Karpas-422 (cell line): ENCODE results near the gene VCAN. TPM values are rescaled to one million over a fixed set of nuclear protein-coding genes. Genes with fewer than 3 reads are reported as not detected.

Source experiments
- DNase-seq: peaks from one replicate; pipeline ENCODE4 v3.0.0-alpha.2; 2015
- H2AFZ ChIP-seq: fragments of 200-600 bp; sonication (generic); 2 replicates; pipeline ENCODE4 v1.6.1; 2014; ENCODE audit warnings: antibody characterized with exemption, low read length, mixed read lengths
- H3K27ac ChIP-seq: fragments of 200-600 bp; sonication (generic); 2 replicates; pipeline ENCODE4 v1.5.1; 2014; ENCODE audit warnings: mild to moderate bottlenecking, low read length, moderate library complexity
- H3K27me3 ChIP-seq: fragments of 200-600 bp; sonication (generic); 2 replicates; pipeline ENCODE4 v1.6.1; 2014; ENCODE audit warnings: low read length, mixed read lengths
- H3K36me3 ChIP-seq: fragments of 200-600 bp; sonication (generic); 2 replicates; pipeline ENCODE4 v1.6.1; 2014; ENCODE audit warnings: low read length, mixed read lengths; ENCODE audit not compliant: insufficient read depth
- H3K4me1 ChIP-seq: fragments of 200-600 bp; sonication (generic); 2 replicates; pipeline ENCODE4 v1.6.1; 2014; ENCODE audit warnings: mild to moderate bottlenecking, low read length, mixed read lengths
- H3K4me2 ChIP-seq: fragments of 200-600 bp; sonication (generic); 2 replicates; pipeline ENCODE4 v1.6.1; 2014; ENCODE audit warnings: low read length, low read depth, mild to moderate bottlenecking; ENCODE audit not compliant: poor library complexity, severe bottlenecking
- H3K4me3 ChIP-seq: fragments of 200-600 bp; sonication (generic); 2 replicates; pipeline ENCODE4 v1.5.1; 2014; ENCODE audit warnings: mild to moderate bottlenecking, antibody characterized with exemption, low read length, mixed read lengths
- H3K79me2 ChIP-seq: fragments of 200-600 bp; sonication (generic); 2 replicates; pipeline ENCODE4 v1.6.1; 2014; ENCODE audit warnings: mild to moderate bottlenecking, low read length, mixed read lengths
- H3K9ac ChIP-seq: fragments of 200-600 bp; sonication (generic); 2 replicates; pipeline ENCODE4 v1.6.0; 2014; ENCODE audit warnings: low read length
- H3K9me2 ChIP-seq: fragments of 200-600 bp; sonication (generic), shearing (Covaris generic); replicated peaks from 2 replicates; pipeline ENCODE4 v1.6.0; 2014; ENCODE audit warnings: mild to moderate bottlenecking, low read length, moderate library complexity; ENCODE audit not compliant: insufficient read depth
- H3K9me3 ChIP-seq: fragments of 300-700, 200-600 bp; sonication (generic); 2 replicates; pipeline ENCODE4 v1.6.1; 2014; ENCODE audit warnings: low read length, mixed read lengths
- H4K20me1 ChIP-seq: fragments of 200-600 bp; sonication (generic); 2 replicates; pipeline ENCODE4 v1.6.1; 2014; ENCODE audit warnings: mild to moderate bottlenecking, antibody characterized with exemption, low read length, low read depth; ENCODE audit not compliant: insufficient read depth
- total RNA-seq: library from RNA; depleted of rRNA; stranded (reverse); fragments of >200 nt; shearing (Covaris generic); gene quantifications from 2 replicates; pipeline ENCODE4 v1.2.3, GENCODE V29; 2014; ENCODE audit warnings: low replicate concordance

The VCAN gene
- total RNA-seq, 1 experiment from 2014 or later: not detected

GRCh38 chr5:83538786-83539462, 67.4 kb downstream of the VCAN start:
- H3K79me2 ChIP-seq: no peaks in the 10 kb centered on the region
- DNase-seq: no peak
- no peak overlapping the region for H3K27ac ChIP-seq
- no peaks in the 10 kb centered on the region for H3K9me2 ChIP-seq
- no peak overlapping the region for H3K9ac ChIP-seq
- no peaks in the 10 kb centered on the region for H3K9me3 ChIP-seq
- no peaks in the 10 kb centered on the region for H3K36me3 ChIP-seq
- no peaks in the 10 kb centered on the region for H3K27me3 ChIP-seq
- no peak overlapping the region for H3K4me3 ChIP-seq
- no peak overlapping the region for H3K4me2 ChIP-seq
- no peak overlapping the region for H2AFZ ChIP-seq
- H4K20me1 ChIP-seq: no peaks in the 10 kb centered on the region
- H3K4me1 ChIP-seq: no peaks in the 10 kb centered on the region

GRCh38 chr5:83539463-83539790, 67.9 kb downstream of the VCAN start:
- Histone ChIP-seq H3K9me2 (no peaks in the 10 kb centered on the region), H2AFZ (no peak overlapping the region), H3K79me2 (no peaks in the 10 kb centered on the region), H3K36me3 (no peaks in the 10 kb centered on the region), H3K27me3 (no peaks in the 10 kb centered on the region), H3K4me1 (no peaks in the 10 kb centered on the region), H3K9ac (no peak overlapping the region), H3K27ac (no peak overlapping the region), H4K20me1 (no peaks in the 10 kb centered on the region), H3K9me3 (no peaks in the 10 kb centered on the region), H3K4me2 (no peak overlapping the region), H3K4me3 (no peak overlapping the region)
- no peak for DNase-seq

DNA sequence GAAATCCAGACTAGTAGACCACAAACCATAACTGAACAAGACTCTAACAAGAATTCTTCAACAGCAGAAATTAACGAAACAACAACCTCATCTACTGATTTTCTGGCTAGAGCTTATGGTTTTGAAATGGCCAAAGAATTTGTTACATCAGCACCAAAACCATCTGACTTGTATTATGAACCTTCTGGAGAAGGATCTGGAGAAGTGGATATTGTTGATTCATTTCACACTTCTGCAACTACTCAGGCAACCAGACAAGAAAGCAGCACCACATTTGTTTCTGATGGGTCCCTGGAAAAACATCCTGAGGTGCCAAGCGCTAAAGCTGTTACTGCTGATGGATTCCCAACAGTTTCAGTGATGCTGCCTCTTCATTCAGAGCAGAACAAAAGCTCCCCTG, 68.6 kb downstream of the VCAN start:
- Histone ChIP-seq H3K9ac (no peak overlapping the region), H3K4me1 (no peaks in the 10 kb centered on the region), H3K4me2 (no peak overlapping the region), H3K36me3 (no peaks in the 10 kb centered on the region), H3K79me2 (no peaks in the 10 kb centered on the region), H4K20me1 (no peaks in the 10 kb centered on the region), H3K27me3 (no peaks in the 10 kb centered on the region), H3K4me3 (no peak overlapping the region), H3K9me2 (no peaks in the 10 kb centered on the region), H3K9me3 (no peaks in the 10 kb centered on the region), H2AFZ (no peak overlapping the region), H3K27ac (no peak overlapping the region)
- no peak for DNase-seq

DNA sequence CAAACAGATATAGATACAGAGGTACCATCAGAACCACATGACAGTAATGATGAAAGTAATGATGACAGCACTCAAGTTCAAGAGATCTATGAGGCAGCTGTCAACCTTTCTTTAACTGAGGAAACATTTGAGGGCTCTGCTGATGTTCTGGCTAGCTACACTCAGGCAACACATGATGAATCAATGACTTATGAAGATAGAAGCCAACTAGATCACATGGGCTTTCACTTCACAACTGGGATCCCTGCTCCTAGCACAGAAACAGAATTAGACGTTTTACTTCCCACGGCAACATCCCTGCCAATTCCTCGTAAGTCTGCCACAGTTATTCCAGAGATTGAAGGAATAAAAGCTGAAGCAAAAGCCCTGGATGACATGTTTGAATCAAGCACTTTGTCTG, 69.2 kb downstream of the VCAN start:
- Histone ChIP-seq H3K9me2 (no peaks in the 10 kb centered on the region), H3K27me3 (no peaks in the 10 kb centered on the region), H3K79me2 (no peaks in the 10 kb centered on the region), H3K4me3 (no peak overlapping the region), H3K36me3 (no peaks in the 10 kb centered on the region), H3K4me2 (no peak overlapping the region), H2AFZ (no peak overlapping the region), H4K20me1 (no peaks in the 10 kb centered on the region), H3K27ac (no peak overlapping the region), H3K9me3 (no peaks in the 10 kb centered on the region), H3K4me1 (no peaks in the 10 kb centered on the region), H3K9ac (no peak overlapping the region)
- DNase-seq: no peak

DNA sequence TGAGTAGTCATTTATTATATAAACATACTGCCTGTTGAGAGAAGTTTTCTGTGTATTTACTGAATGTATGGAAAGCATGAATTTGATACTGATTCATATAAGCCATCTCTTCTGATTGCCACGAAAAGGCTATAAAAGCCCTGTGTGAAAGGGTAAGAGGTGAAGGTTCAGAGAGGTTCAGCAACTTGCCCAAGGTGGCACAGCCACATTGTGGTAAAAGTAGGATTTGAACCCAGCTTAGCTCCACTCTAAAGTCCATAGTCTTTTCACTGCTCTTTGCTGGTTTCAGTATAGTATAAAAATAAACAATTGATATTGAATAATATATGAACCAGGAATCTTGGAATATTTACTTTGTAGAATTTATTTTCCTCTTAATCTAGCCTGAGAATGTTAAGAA, 71.3 kb downstream of the VCAN start:
- H3K9me3 ChIP-seq: no peaks in the 10 kb centered on the region
- DNase-seq: no peak
- no peaks in the 10 kb centered on the region for H3K27me3 ChIP-seq
- no peaks in the 10 kb centered on the region for H4K20me1 ChIP-seq
- H3K79me2 ChIP-seq: no peaks in the 10 kb centered on the region
- H3K27ac ChIP-seq: no peak overlapping the region
- no peaks in the 10 kb centered on the region for H3K9me2 ChIP-seq
- H3K9ac ChIP-seq: no peak overlapping the region
- H3K4me1 ChIP-seq: no peaks in the 10 kb centered on the region
- H3K36me3 ChIP-seq: no peaks in the 10 kb centered on the region
- H3K4me3 ChIP-seq: no peak overlapping the region
- no peak overlapping the region for H2AFZ ChIP-seq
- H3K4me2 ChIP-seq: no peak overlapping the region

DNA sequence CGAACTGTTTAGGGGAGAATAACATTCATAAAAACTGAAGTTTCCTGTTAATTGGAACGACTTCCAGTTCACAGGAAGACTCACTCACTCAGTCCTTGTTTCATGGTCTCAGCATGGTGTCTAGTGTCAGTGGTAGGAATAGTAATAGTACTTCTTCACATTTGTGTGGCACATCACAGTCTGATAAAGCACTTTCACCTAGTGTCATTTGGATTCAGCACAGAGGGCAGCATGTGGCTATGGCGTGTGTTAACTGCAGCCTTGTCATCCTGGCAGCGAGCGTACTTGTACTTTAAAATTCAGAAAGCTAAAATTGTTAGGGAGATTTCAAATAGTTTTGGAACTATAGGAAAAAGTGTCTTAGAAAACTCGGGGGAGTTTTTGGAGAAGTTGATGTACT, 72.4 kb downstream of the VCAN start:
- Histone ChIP-seq H3K9me2 (no peaks in the 10 kb centered on the region), H3K9me3 (no peaks in the 10 kb centered on the region), H3K4me3 (no peak overlapping the region), H3K27ac (no peak overlapping the region), H3K36me3 (no peaks in the 10 kb centered on the region), H2AFZ (no peak overlapping the region), H3K4me2 (no peak overlapping the region), H3K9ac (no peak overlapping the region), H3K27me3 (no peaks in the 10 kb centered on the region), H3K79me2 (no peaks in the 10 kb centered on the region), H3K4me1 (no peaks in the 10 kb centered on the region), H4K20me1 (no peaks in the 10 kb centered on the region)
- no peak for DNase-seq

- Histone ChIP-seq H4K20me1 (no peaks in the 10 kb centered on the region), H3K79me2 (no peaks in the 10 kb centered on the region), H3K4me1 (no peaks in the 10 kb centered on the region), H2AFZ (no peak overlapping the region), H3K9ac (no peak overlapping the region), H3K9me2 (no peaks in the 10 kb centered on the region), H3K36me3 (no peaks in the 10 kb centered on the region), H3K27ac (no peak overlapping the region), H3K27me3 (no peaks in the 10 kb centered on the region), H3K4me2 (no peak overlapping the region), H3K4me3 (no peak overlapping the region), H3K9me3 (no peaks in the 10 kb centered on the region)
- no peak for DNase-seq
These were observed 75.6 kb downstream of the VCAN start for GRCh38 chr5:83547161-83547560.

DNA sequence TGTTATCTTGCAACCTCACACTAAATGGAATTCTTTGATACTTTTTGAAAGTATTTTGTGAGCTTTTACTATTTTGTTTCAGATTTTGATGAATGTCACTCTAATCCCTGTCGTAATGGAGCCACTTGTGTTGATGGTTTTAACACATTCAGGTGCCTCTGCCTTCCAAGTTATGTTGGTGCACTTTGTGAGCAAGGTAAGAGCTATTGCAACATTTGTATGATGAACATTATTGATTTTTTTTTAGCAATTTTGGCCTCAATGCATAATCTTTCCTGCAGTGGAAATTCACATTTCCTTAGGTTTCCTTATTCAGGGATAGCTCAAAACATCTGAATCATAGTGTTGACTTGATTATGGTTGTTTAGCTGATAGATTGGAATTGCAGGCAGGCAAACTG, 76.3 kb downstream of the VCAN start:
- H3K27ac ChIP-seq: no peak overlapping the region
- H4K20me1 ChIP-seq: no peaks in the 10 kb centered on the region
- H3K9me2 ChIP-seq: no peaks in the 10 kb centered on the region
- no peaks in the 10 kb centered on the region for H3K9me3 ChIP-seq
- H2AFZ ChIP-seq: no peak overlapping the region
- no peaks in the 10 kb centered on the region for H3K79me2 ChIP-seq
- H3K4me1 ChIP-seq: no peaks in the 10 kb centered on the region
- no peaks in the 10 kb centered on the region for H3K36me3 ChIP-seq
- no peak for DNase-seq
- H3K27me3 ChIP-seq: no peaks in the 10 kb centered on the region
- H3K4me3 ChIP-seq: no peak overlapping the region
- no peak overlapping the region for H3K4me2 ChIP-seq
- no peak overlapping the region for H3K9ac ChIP-seq

DNA sequence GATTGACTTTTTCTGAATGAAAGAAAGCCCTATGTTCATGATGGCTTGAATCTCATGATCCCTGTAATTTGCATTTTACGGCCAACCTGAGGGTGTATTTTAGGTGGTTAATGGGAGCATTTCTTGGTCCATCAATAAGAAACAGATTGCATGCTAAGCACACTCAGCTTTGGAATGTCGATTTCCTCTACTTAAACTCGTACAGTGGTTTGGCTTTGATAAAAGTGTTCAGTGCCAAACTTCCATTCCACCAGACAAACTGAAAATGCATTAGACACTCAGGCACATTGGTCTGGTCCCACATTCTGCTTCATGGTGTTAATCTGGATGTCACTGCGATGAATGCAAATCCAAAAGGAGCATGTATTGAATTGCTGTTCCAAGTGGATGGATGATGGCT, 77.0 kb downstream of the VCAN start:
- H3K9me3 ChIP-seq: no peaks in the 10 kb centered on the region
- H3K9me2 ChIP-seq: no peaks in the 10 kb centered on the region
- no peak overlapping the region for H3K27ac ChIP-seq
- no peak for DNase-seq
- H3K79me2 ChIP-seq: no peaks in the 10 kb centered on the region
- no peak overlapping the region for H3K4me2 ChIP-seq
- H3K9ac ChIP-seq: no peak overlapping the region
- H3K36me3 ChIP-seq: no peaks in the 10 kb centered on the region
- H3K4me3 ChIP-seq: no peak overlapping the region
- H4K20me1 ChIP-seq: no peaks in the 10 kb centered on the region
- H3K4me1 ChIP-seq: no peaks in the 10 kb centered on the region
- H2AFZ ChIP-seq: no peak overlapping the region
- H3K27me3 ChIP-seq: no peaks in the 10 kb centered on the region
